Islet precursor cell (in vitro differentiated cells): ENCODE data around the gene OR52E8.
A peak's percentile ranks its signal among the peaks of the same experiment; 100 is the strongest.

ENCODE experiments used
- DNase-seq: peaks from one replicate; pipeline ENCODE4 v3.0.0-alpha.2; 2018

Gene OR52E8

DNA sequence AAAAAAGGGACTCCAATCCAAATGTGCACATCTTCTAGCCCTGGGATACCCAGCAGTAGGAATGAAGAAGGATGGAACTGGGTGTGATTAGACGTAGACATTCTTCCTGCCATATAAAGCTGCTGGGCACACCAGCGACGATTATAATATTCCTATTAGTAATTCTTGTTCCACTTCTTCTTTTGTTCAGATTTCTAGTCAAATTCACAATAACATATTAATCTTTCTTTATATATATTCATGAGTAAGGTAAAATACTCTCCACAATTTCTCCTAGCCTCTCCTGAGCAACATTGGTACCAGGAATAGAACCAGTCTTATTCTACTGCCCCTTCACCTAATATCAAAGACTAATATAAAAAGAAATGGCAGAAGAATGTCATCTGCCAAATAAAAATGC is at the start of gene OR52E8:
TSS of gene OR52E8 (minus strand) at position 101 of the 400 bp plus-strand sequence. CDS start at position 101, 0 bp downstream.
- DNase-seq, result no peak

GRCh38 chr11:5899534-5899933 is 42.0 kb upstream of the OR52E8 start:
- no peak for DNase-seq

DNA sequence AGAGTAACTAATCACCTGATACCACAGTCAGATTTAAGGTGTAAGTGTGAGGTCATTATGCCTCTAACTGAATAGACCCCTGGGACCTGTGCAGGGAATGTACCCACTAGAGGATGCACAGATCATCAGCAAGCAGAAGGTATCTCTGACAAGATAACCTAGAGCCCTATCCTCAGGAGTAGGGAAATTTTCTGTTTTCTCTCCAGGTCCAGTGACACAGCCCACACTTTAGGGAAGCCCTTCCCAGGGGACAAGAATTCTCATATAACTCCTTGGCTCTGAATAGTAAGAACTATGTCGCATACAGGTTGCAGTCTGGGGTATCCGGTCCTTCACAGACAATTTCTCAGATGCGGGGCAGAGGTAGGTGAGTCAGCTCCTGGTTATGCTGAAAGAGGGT is 35.4 kb upstream of the OR52E8 start, which contains the start of gene OR52E5:
TSS of gene OR52E5 (plus strand) at position 301 of the 400 bp plus-strand sequence. CDS start 7,569 bp downstream, outside the sequence.
- no peak for DNase-seq

DNA sequence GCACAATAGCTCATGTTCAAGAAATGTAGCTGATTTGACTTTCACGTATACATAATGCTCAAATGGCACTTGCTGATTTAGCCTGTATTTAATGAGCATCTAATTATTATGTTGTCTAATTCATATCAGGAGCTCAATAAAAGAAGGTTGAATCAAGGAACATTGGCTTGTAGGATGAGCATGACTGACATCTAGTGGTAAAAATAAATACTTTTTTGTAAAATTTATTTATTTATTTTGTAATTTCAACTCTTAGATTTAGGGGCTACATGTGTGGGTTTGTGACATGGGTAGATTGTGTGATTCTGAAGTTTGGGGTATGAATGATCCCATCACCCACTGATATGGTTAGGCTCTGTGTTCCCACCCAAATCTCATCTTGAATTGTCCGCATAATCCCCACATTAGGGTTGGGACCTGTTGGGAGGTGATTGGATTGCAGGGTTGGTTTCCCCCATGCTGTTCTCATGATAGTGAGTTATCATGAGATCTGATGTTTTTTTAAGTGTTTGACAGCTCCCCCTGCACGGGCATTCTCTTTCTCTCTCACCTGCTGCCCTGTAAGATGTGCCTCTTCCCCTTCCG is 33.8 kb upstream of the OR52E8 start:
- DNase-seq, result no peak

- DNase-seq, result no peak
These were observed 30.2 kb upstream of the OR52E8 start for GRCh38 chr11:5887661-5888060.

DNA sequence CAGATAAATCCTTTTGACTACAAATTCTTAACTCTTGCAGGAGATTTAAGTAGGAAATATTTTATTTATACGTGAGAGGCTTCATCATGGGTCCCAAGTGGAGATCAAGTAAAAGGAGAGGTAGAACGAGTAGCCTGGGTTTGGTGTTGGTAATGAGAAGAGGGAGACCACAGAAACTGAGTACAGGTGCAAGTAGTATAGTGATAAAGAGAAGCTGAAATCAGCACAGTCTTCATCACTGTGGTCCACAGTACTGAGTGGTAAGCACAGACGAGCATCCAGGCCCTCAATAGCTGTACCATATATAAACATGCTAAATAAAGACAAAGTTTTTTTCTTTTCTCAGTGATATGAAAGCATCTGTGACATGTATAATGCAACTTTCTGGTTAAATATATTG is 29.7 kb upstream of the OR52E8 start:
- DNase-seq, result no peak

GRCh38 chr11:5881756-5882155 is 24.3 kb upstream of the OR52E8 start:
- DNase-seq, result no peak

DNA sequence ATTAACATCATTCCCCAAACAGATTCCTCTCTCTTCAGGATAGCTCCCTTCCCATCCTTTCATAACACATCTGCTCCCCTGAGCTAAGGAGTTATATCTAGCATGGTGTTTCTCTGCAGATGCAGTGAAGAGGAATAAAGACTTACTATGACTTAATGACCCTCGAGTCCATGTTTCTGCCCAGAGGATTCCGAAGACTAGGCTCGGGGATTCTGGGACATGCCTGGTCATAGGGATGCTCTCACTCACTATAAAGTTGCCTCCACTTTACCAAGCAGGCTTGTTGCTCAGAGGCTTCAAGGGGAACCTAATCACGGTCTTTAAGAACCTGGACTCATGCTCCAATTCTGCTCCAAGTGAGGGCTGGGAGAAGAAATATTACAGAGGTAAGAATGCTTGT is 22.8 kb upstream of the OR52E8 start, which contains the start of gene OR52E4:
TSS of gene OR52E4 (plus strand) at position 301 of the 400 bp plus-strand sequence. CDS start 3,664 bp downstream, outside the sequence.
- no peak for DNase-seq

GRCh38 chr11:5878564-5878963 is 21.1 kb upstream of the OR52E8 start:
- DNase-seq, result no peak

DNA sequence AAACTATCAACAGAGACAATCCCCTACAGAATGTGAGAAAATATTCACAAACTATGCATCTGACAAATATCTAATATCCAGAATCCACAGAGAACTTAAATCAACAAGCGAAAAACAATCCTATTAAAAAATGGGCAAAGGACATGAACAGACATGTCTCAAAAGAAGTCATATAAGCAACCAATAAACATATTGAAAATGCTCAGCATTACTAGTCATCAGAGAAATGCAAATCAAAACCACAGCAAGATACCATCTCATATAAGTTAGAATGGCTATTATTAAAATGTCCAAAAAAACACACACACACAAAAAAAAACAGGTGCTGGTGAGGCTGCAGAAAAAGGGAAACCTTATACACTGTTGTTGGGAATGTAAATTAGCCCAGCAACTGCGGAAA is 8.3 kb upstream of the OR52E8 start:
- no peak for DNase-seq

- DNase-seq, result no peak
These were observed 6.5 kb downstream of the OR52E8 start for GRCh38 chr11:5851002-5851401.

GRCh38 chr11:5847711-5848110 is 9.8 kb downstream of the OR52E8 start:
- DNase-seq, result no peak

- DNase-seq, result no peak
These were observed 10.8 kb downstream of the OR52E8 start for GRCh38 chr11:5846701-5847100.

DNA sequence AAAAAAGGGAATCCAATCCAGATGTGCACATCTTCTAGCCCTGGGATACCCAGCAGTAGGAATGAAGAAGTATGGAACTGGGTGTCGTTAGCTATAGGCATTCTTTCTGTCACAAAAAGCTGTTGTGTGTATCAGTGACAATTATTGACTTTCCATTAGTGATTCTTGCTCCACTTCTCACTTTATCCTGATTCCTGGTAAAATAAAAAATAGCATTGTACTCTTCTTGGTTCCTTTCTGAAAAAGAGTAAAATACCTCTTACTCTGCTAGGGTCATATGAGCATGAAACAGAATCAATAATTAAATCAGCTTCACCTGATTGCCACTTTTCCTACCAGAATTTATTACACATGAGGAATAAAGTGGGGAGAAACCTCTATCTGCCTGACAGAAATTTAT is 15.7 kb downstream of the OR52E8 start, which contains the start of gene OR52E6:
TSS of gene OR52E6 (minus strand) at position 101 of the 400 bp plus-strand sequence. CDS start at position 101, 0 bp downstream.
- DNase-seq, result no peak

DNA sequence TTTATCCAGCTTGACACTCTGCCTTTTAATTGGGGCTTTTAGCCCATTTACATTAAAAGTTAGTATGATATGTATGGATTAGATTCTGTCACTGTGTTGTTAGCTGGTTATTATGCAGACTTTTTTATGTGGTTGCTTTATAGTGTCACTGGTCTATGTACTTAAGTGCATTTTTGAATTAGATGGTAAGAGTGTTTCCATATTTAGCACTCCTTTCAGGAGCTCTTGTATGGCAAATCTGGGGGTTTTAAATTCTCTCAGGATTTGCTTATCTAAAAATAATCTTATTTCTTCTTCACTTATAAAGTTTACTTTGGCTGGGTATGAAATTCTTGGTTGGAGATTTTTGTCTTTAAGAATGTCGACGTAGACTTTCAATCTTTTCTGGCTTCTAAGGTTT is 19.8 kb downstream of the OR52E8 start:
- no peak for DNase-seq

- no peak for DNase-seq
These were observed 24.0 kb downstream of the OR52E8 start for GRCh38 chr11:5833446-5833845.

GRCh38 chr11:5831196-5831829 is 26.2 kb downstream of the OR52E8 start:
- DNase-seq, result peak; percentile 88

DNA sequence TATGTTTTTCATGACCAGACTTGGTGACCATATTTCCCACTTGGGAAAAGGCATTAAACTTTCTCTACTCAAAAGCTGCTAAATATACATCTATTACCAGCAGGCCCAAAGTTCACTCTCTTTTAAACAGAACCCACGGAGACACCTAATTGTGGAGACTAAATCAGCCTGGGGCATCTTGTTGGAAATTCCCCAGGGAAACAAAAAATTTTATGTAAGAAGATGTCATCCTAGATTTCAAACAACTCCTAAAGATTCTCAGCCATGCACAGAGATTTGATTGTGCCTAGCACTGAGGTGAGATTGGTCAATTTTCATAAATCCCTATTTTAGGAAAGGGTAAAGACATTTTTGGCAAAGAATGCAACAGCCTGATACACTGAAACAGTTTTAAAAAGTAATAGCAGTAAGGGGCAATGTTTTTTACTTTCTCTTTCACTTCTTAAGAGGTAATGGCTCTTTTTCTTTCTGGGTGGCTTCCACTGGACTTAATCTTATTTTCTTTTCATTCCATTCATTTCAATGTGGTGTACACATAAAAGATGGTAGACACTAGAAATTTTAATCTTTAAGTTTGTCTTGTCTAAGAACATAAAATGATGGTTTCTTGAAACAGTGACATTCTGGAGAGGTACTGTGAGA is 39.1 kb downstream of the OR52E8 start:
- no peak for DNase-seq

DNA sequence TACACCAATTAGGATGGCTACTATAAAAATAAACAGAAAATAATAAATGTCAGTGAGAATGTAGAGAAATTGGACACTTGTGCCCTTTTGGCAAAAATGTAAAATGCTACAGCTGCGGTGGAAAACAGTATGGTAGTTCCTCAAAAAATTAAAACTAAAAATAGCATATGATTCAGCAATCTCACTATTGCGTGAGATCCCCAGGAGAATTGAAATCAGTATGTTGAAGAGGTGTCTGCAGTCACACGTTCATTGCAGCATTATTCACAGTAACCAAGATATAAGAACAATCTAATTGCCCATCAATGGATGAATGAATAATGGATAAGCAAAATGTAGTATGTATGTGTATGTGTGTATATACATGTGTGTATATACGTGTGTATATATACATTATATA is 42.0 kb downstream of the OR52E8 start:
- DNase-seq, result no peak

DNA sequence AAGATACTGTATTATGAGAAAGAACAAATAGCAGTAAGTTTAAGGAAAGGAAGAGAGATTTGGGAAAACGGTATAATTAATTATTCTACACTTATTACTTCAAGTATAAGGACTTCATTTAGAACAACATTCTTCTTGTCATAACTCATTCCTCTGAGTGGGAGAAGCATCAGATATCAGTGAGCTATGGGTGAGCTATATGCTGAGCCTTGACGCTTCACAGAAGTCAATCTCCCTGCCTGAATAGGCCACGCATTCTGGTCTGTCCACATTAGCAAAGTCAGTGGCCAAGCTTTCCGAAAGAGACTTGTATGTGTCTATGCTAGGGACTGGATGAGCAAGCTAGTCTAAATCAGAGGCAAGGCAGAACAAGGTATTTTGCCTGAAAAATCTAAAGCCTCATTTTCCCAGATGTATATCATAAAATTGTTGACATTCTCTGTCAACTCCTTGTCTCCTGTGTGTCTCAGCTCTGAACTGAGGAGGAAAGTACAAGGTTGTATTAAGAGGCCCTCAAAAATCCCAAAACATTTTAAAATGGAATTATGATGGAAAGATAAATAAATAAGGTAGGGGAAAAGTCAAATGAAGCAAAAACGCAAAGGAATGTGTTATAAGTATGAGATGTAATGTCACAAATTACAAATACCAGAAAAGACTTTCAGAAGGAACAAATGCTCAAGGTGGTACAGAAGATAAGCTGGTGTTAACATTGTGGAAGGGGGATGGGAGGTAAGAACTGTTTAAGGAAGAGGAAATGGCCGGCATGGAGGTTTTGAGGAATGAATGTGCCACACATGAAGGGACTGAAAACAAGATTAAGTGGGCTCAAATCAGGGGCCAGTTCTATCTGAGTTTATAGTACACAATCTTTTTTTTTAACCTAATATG is 47.3 kb downstream of the OR52E8 start:
- no peak for DNase-seq

- DNase-seq, result no peak
These were observed 48.4 kb downstream of the OR52E8 start for GRCh38 chr11:5809122-5809519.

GRCh38 chr11:5808500-5809121 is 48.9 kb downstream of the OR52E8 start, which contains the start of gene OR52N2:
Gene OR52N2 (plus strand): TSS chr11:5808924. CDS start chr11:5820336, 11,412 bp downstream.
- DNase-seq, result peak; percentile 82
